Large intestine (tissue), 3 donors: ENCODE results near the gene CCNB1. TPM values are rescaled to one million over a fixed set of nuclear protein-coding genes. Genes with fewer than 3 reads are reported as not detected.
A peak's percentile ranks its signal among the peaks of the same experiment; 100 is the strongest.
"Not testable (repeated sequence)": the region's sequence is repeated elsewhere in the genome, so short reads cannot be mapped to it uniquely, and the experiment has no call there.

Source experiments
- DNase-seq, 2 donors: peaks; one replicate each; pipeline versions ENCODE4 v3.0.0 to v3.0.0-alpha.2; 2013
- H3K27ac ChIP-seq: one replicate; pipeline ENCODE4 v1.5.1; 2013; ENCODE audit warnings: low read length
- H3K27me3 ChIP-seq: 2 replicates; pipeline ENCODE4 v1.6.1; 2013; ENCODE audit warnings: low read length; ENCODE audit not compliant: control insufficient read depth, insufficient read depth
- H3K36me3 ChIP-seq: 2 replicates; pipeline ENCODE4 v1.6.1; 2013; ENCODE audit warnings: low read length; ENCODE audit not compliant: control insufficient read depth, insufficient read depth
- H3K4me1 ChIP-seq: one replicate; pipeline ENCODE4 v1.6.1; 2013; ENCODE audit warnings: low read length; ENCODE audit not compliant: control insufficient read depth, insufficient read depth
- H3K4me3 ChIP-seq: one replicate; pipeline ENCODE4 v1.5.1; 2013; ENCODE audit warnings: low read length
- H3K9me3 ChIP-seq: one replicate; pipeline ENCODE4 v1.6.1; 2013; ENCODE audit warnings: mild to moderate bottlenecking, low read depth, low read length, moderate library complexity; ENCODE audit not compliant: control insufficient read depth
- WGBS: methylation state at CpG from one replicate; pipeline ENCODE4 v1.1.5; 2013; ENCODE audit warnings: low lambda C conversion rate; ENCODE audit not compliant: insufficient coverage; 5-methylcytosine and 5-hydroxymethylcytosine counted together
- polyA plus RNA-seq: library from polyadenylated mRNA; unstranded; fragments of 120-200 nt; gene quantifications from one replicate; pipeline ENCODE4 v1.2.1, GENCODE V29; 2013

CCNB1 gene
- polyA plus RNA-seq, 1 donor: 40.7 TPM

DNA sequence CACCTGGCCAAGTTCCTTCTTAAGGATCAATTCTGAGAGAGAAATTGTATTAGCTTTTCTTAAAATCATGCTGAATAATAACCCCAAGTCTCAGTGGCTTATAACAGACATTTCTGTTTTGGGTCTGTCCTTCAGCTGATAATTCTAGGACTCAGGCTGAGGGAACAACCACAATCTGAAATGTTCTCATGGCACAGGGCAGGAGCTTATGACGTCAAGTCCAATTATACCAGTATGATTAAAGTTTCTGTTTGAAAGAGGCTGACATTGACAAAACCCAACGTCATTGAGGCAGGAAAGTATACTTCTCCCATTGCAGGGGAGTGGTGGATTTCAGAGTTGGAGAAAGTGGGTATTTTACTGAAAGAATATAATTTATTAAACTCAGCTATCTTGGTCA, 44.2 kb downstream of the CCNB1 start:
- no peaks in the 10 kb centered on the region for H3K4me1 ChIP-seq
- H3K4me3 ChIP-seq: no peak overlapping the region
- no peak for DNase-seq
- H3K27me3 ChIP-seq: no peaks in the 10 kb centered on the region
- no peaks in the 10 kb centered on the region for H3K9me3 ChIP-seq
- H3K27ac ChIP-seq: no peak overlapping the region
- WGBS: no CpG with 5 or more reads among the region's 2 CpGs
- no peaks in the 10 kb centered on the region for H3K36me3 ChIP-seq

DNA sequence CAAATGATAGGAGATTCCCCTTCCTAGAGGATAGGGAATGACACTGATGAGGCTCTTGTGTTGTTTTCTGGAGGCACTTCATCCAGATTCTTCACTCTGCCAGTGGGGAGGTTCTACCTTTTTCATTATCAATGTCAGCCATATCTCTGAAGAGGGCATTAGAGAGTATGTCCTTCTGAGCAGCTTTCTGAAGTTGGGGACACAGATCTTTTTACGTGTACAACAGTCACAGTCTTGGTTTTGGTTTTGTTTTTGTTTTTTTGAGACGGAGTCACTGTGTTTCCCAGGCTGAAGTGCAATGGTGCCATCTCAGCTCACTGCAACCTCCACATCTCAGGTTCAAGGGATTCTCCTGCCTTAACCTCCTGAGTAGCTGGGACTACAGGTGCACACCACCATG, 45.1 kb downstream of the CCNB1 start:
- Histone ChIP-seq H3K4me1 (no peaks in the 10 kb centered on the region), H3K27ac (no peak overlapping the region), H3K4me3 (no peak overlapping the region), H3K9me3 (no peaks in the 10 kb centered on the region), H3K27me3 (no peaks in the 10 kb centered on the region), H3K36me3 (no peaks in the 10 kb centered on the region)
- 90% methylated on average over 2 of the region's 2 CpGs for WGBS
- DNase-seq: no peak

DNA sequence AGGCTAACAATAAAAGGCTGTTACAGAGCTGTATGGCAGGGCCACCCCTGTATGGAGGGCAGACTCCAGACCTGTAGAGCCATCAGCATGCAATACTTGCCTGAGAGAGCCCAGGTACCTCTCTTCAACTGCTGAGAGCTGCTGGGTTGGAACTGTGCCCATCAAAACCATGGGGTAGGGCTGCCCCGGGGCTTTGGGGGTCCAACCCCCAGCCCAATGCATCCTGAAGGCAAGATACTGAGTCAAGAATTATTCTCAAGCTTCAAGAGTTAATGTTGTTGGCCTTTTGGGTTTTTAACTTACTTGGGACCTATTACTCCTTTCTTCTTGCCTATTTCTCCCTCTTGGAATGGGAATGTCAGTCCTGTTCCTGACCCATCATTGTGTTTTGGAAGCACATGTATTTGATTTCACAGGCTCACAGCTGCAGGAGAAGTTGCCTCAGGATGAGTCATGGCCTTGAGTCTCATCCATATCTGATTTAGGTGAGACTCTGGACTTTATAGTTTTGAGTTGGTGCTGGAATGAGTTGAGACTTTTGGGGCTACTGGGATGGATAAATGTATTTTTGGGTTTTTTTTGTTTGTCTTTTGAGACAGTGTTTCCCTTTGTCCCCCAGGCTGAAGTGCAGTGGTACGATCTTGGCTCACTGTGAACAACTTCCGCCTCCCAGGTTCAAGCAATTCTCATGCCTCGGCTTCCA, 46.7 kb downstream of the CCNB1 start:
- Histone ChIP-seq H3K36me3 (no peaks in the 10 kb centered on the region), H3K4me3 (no peak overlapping the region), H3K27ac (no peak overlapping the region), H3K27me3 (no peaks in the 10 kb centered on the region), H3K9me3 (no peaks in the 10 kb centered on the region), H3K4me1 (no peaks in the 10 kb centered on the region)
- DNase-seq: no peak
- 94% methylated on average over 2 of the region's 4 CpGs for WGBS

DNA sequence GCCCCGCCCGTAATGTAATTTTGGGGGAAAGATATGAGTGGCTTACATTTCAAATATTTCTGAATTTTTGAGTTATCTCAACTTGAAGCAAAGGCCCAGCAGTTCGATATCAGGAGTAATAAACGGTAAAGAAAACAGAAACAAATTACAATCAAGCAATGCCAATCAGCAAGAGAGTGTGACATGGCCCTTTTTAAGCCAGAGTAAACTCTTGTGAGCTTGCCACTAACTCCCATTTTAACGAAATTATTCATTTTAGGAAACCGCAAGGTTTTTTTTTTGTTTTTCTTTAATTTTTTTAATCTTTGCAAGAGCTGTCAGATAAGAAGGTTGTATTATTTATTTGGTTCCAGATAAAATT, 50.2 kb downstream of the CCNB1 start:
- peak overlapping the region; percentile 99 for H3K4me3 ChIP-seq
- no peak for DNase-seq
- H3K36me3 ChIP-seq: no peaks in the 10 kb centered on the region
- H3K9me3 ChIP-seq: peaks cover 3% of the 10 kb centered on the region
- 13% methylated on average over 2 of the region's 6 CpGs for WGBS
- no peak overlapping the region for H3K27ac ChIP-seq
- H3K4me1 ChIP-seq: no peaks in the 10 kb centered on the region
- H3K27me3 ChIP-seq: no peaks in the 10 kb centered on the region

DNA sequence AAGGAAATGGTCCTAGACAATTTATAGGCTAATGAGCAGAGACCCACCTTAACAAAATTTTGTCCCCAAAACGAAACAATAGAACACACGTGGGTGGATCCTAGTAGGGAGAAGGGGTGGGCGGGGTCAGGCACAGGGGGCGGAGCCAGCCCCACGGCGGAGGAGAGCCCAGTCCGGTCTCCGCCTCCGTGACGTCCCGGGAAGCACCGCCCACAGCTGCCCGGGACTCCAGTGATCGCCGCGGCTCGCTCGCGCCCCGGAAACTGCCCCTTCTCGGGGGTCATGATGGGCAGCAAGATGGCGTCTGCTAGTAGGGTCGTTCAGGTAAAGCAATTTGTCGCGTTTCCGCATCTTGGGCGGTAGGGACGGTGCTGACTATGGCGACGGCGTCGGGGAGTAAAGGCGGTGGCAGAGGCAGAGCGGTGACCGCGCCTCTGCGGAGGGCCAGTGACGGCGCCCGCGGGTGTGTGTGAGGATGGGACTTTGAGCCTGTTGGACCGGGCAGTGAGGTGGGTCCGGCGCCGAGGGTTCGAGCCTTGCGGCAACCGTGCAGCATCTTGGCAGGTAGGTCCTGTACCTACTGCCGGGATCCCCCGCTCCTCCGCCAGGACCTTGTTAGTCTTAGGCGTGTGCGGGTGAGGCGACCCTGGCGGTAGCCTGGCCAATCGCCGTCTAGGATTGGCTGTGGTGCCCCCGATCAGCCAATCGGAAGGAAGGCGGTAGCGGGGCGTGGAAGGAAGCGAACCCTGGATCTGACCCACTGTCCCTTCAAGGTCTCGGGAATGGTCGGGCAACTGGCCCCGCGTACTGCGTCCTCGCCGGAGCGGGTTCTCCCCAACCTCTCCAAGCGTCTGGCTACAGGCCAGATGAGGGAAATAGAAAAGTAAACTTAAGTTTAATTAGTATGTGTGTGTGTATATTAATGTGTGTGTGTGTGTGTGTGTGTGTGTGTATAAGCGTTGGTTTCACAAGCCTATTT, 50.9 kb downstream of the CCNB1 start:
- H3K36me3 ChIP-seq: no peaks in the 10 kb centered on the region
- no CpG with 5 or more reads among the region's 73 CpGs for WGBS
- peak overlapping the region; percentile 99 for H3K4me3 ChIP-seq
- H3K4me1 ChIP-seq: no peaks in the 10 kb centered on the region
- peak; percentile 94 to 96 for DNase-seq
- no peaks in the 10 kb centered on the region for H3K27me3 ChIP-seq
- H3K9me3 ChIP-seq: peaks cover 3% of the 10 kb centered on the region
- peak overlapping the region; percentile 99 for H3K27ac ChIP-seq

DNA sequence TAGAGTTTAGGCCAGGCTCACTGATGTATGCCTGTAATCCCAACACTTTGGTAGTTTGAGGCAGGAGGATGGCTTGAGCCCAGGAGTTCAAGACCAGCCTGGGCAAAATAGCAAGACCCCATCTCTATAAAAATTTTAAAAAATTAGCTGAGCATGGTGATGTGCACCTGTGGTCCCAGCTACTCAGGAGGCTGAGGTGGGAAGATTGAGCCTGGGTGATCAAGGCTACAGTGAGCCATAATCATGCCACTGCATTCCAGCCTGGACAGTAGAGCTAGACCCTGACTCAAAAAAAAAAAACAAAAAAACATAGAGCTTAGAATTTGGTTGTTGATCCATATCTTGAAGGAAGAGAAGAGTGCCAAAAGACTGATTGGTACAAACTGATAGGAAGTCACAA, 53.0 kb downstream of the CCNB1 start:
- H3K9me3 ChIP-seq: peaks cover 3% of the 10 kb centered on the region
- H3K4me1 ChIP-seq: no peaks in the 10 kb centered on the region
- no peak overlapping the region for H3K4me3 ChIP-seq
- peaks cover 3% of the 10 kb centered on the region for H3K36me3 ChIP-seq
- H3K27ac ChIP-seq: no peak overlapping the region
- H3K27me3 ChIP-seq: no peaks in the 10 kb centered on the region
- no peak for DNase-seq

DNA sequence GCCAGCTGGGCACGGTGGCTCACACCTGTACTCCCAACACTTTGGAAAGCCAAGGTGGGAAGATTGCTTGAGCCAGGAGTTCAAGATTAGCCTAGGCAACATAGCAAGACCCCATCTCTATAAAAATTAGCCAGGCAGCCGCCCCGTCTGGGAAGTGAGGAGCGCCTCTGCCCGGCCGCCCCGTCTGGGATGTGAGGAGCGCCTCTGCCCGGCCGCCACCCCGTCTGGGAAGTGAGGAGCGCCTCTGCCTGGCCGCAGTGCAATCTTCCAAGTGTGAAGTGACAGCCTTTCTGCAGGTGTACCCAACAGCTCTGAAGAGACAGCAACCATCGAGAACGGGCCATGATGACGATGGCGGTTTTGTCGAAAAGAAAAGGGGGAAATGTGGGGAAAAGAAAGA, 53.4 kb downstream of the CCNB1 start:
- not testable (repeated sequence) for H3K36me3 ChIP-seq, H3K4me3 ChIP-seq, H3K4me1 ChIP-seq, H3K9me3 ChIP-seq, H3K27ac ChIP-seq, H3K27me3 ChIP-seq, DNase-seq
- WGBS: no CpG with 5 or more reads among the region's 18 CpGs

DNA sequence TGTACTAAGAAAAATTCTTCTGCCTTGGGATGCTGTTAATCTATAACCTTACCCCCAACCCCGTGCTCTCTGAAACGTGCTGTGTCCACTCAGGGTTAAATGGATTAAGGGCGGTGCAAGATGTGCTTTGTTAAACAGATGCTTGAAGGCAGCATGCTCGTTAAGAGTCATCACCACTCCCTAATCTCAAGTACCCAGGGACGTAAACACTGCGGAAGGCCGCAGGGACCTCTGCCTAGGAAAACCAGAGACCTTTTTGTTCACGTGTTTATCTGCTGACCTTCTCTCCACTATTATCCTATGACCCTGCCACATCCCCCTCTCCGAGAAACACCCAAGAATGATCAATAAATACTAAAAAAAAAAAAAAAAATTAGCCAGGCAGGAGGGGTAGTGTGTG, 53.9 kb downstream of the CCNB1 start:
- H3K36me3 ChIP-seq, H3K27me3 ChIP-seq, H3K9me3 ChIP-seq, H3K4me1 ChIP-seq, DNase-seq, H3K4me3 ChIP-seq, H3K27ac ChIP-seq: not testable (repeated sequence)
- WGBS: no CpG with 5 or more reads among the region's 9 CpGs

DNA sequence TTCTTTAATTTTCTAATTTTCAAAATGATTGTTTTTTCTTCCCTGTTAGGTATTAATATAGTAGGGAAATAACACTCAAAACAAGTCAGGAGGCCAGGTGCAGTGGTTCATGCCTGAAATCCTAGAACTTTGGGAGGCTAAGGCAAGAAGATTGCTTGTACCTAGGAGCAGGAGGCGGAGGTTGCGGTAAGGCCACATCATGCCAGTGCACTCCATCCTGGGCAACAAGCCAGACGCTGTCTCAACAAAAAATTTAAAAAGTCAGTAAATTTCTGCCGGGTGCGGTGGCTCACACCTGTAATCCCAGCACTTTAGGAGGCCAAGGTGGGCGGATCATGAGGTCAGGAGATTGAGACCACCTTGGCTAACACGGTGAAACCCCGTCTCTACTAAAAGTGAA, 57.6 kb downstream of the CCNB1 start:
- H3K4me3 ChIP-seq: no peak overlapping the region
- DNase-seq: no peak
- WGBS: no CpG with 5 or more reads among the region's 8 CpGs
- H3K36me3 ChIP-seq: peaks cover 20% of the 10 kb centered on the region
- H3K27me3 ChIP-seq: no peaks in the 10 kb centered on the region
- peaks cover 3% of the 10 kb centered on the region for H3K9me3 ChIP-seq
- peaks cover 3% of the 10 kb centered on the region for H3K4me1 ChIP-seq
- no peak overlapping the region for H3K27ac ChIP-seq

DNA sequence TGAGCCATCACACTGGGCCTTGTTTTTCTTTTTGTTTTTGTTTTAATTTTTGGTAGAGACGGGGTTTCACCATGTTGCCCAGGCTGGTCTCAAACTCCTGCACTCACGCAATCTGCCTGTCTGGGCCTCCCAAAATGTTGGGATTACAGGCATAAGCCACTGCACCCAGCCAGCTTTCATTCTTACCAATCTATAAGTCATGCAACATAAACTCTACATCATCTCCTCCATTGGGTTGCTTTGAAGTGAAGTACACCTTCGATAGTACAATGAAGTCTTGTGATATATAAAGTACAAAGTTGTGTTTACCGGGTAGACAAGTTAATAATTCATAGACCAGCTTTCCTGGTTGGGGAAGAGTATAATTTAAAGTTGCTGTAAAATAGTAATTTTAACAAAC, 58.9 kb downstream of the CCNB1 start:
- DNase-seq: peak; percentile 44 to 80
- Histone ChIP-seq H3K27ac (peak overlapping the region; percentile 65), H3K4me3 (no peak overlapping the region), H3K9me3 (no peaks in the 10 kb centered on the region), H3K4me1 (peaks cover 3% of the 10 kb centered on the region), H3K27me3 (no peaks in the 10 kb centered on the region), H3K36me3 (peaks cover 22% of the 10 kb centered on the region)
- no CpG with 5 or more reads among the region's 4 CpGs for WGBS
